GM18520 (cell line): ENCODE results near the gene ELF5.

ENCODE experiments used
- ATAC-seq: cut with Tn5 transposase; IDR thresholded peaks from one replicate; pipeline ENCODE4 v1.9.1; 2021; ENCODE audit not compliant: unreplicated experiment

ELF5 gene

GRCh38 chr11:34523053-34523452, 9.5 kb upstream of the ELF5 start:
- ATAC-seq: no peak

- no peak for ATAC-seq
Observed at GRCh38 chr11:34522188-34522587, 8.6 kb upstream of the ELF5 start.

GRCh38 chr11:34521265-34521664, 7.7 kb upstream of the ELF5 start:
- no peak for ATAC-seq

GRCh38 chr11:34519595-34520235, 6.1 kb upstream of the ELF5 start:
- ATAC-seq: no peak

- ATAC-seq: no peak
Observed at GRCh38 chr11:34516247-34517040, 2.9 kb upstream of the ELF5 start.

- no peak for ATAC-seq
Observed at GRCh38 chr11:34514597-34514996, 1.0 kb upstream of the ELF5 start.

GRCh38 chr11:34512840-34513681, 533 bp downstream of the ELF5 start:
- peak; percentile 71 for ATAC-seq

GRCh38 chr11:34510673-34511072, 2.9 kb downstream of the ELF5 start:
- no peak for ATAC-seq

- no peak for ATAC-seq
Observed at GRCh38 chr11:34510218-34510617, 3.4 kb downstream of the ELF5 start.

GRCh38 chr11:34509336-34509876, 4.2 kb downstream of the ELF5 start:
- no peak for ATAC-seq

- no peak for ATAC-seq
Observed at GRCh38 chr11:34508524-34508923, 5.1 kb downstream of the ELF5 start.

- no peak for ATAC-seq
Observed at GRCh38 chr11:34507610-34508009, 6.0 kb downstream of the ELF5 start.

GRCh38 chr11:34507156-34507555, 6.4 kb downstream of the ELF5 start:
- ATAC-seq: no peak

- ATAC-seq: no peak
Observed at GRCh38 chr11:34505874-34506273, 7.7 kb downstream of the ELF5 start.

GRCh38 chr11:34502949-34503348, 10.6 kb downstream of the ELF5 start:
- ATAC-seq: no peak

- ATAC-seq: no peak
Observed at GRCh38 chr11:34501949-34502348, 11.6 kb downstream of the ELF5 start.

- no peak for ATAC-seq
Observed at GRCh38 chr11:34501500-34501899, 12.1 kb downstream of the ELF5 start.

GRCh38 chr11:34499719-34500500, 13.7 kb downstream of the ELF5 start:
- ATAC-seq: no peak

- ATAC-seq: no peak
Observed at GRCh38 chr11:34495724-34496377, 17.7 kb downstream of the ELF5 start.

GRCh38 chr11:34495239-34495723, 18.3 kb downstream of the ELF5 start:
- ATAC-seq: no peak
